HCT116 (cell line): ENCODE measurements around the gene ZNF862. TPM values are rescaled to one million over a fixed set of nuclear protein-coding genes. Genes with fewer than 3 reads are reported as not detected.

Source experiments
- ATAC-seq: fragments of 200-7000 bp; cut with Tn5 transposase; 2 replicates; pipeline ENCODE4 v1.9.1; 2020; ENCODE audit warnings: mild to moderate bottlenecking, moderate library complexity
- BruUV-seq: library from RNA; stranded (reverse); fragments of 400-500 nt; replicated peaks from 2 replicates; lab custom pipeline; 2021; lab: Mats Ljungman, UMichigan
- CTCF ChIA-PET: fragments of 300-600 bp; sonication (Branson Sonifier 250); formaldehyde crosslinking; loops from one replicate; lab custom pipeline; 2021; ENCODE audit warnings: antibody characterized with exemption; lab: Charles Lee
- POLR2A ChIA-PET: fragments of 300-600, 350-600 bp; sonication (Branson Sonifier 250); formaldehyde crosslinking; loops from one replicate; lab custom pipeline; 2021; ENCODE audit warnings: antibody characterized with exemption; lab: Charles Lee
- RAD21 ChIA-PET, 2 experiments: fragments of 300-600 bp; sonication (Branson Sonifier 250); formaldehyde crosslinking; loops; one replicate each; lab custom pipeline; 2023; ENCODE audit warnings: low total read pairs in 2 of 2; ENCODE audit not compliant: uncharacterized antibody in 2 of 2, unreplicated experiment in 2 of 2, low non-redundant PET in 1 of 2; lab: Charles Lee
- DNase-seq: peaks from one replicate; pipeline ENCODE4 v3.0.0-alpha.2; 2010; ENCODE audit warnings: low read depth, low spot score
- H2AFZ ChIP-seq: fragments of 200-600 bp; shearing (Covaris generic), sonication (generic); 2 replicates; pipeline ENCODE4 v1.6.1; 2017; ENCODE audit warnings: low read depth, mixed run types, mixed read lengths, antibody characterized with exemption, low read length; ENCODE audit not compliant: poor library complexity, severe bottlenecking
- H3K27ac ChIP-seq: 2 replicates; pipeline ENCODE4 v1.5.1; 2012; ENCODE audit warnings: low read depth, low read length
- H3K27me3 ChIP-seq: fragments of 200-600 bp; sonication (generic); 2 replicates; pipeline ENCODE4 v1.6.1; 2016; ENCODE audit warnings: mixed run types, low read length, mixed read lengths; ENCODE audit not compliant: insufficient read depth
- H3K36me3 ChIP-seq, 2 experiments: fragments of 200-500 bp in 1 of 2; fragments of 200-600 bp in 1 of 2; sonication (Bioruptor generic) in 1 of 2; sonication (generic) in 1 of 2; 2 replicates each; pipeline versions ENCODE4 v1.5.1 to v1.6.1; 2014 to 2016; ENCODE audit warnings: low read length in 2 of 2, inconsistent platforms in 1 of 2, mixed read lengths in 1 of 2, mixed run types in 1 of 2; ENCODE audit not compliant: insufficient read depth in 2 of 2, control insufficient read depth in 1 of 2
- H3K4me1 ChIP-seq, 2 experiments: fragments of 200-600 bp in 1 of 2; sonication (generic) in 1 of 2; 2 replicates each; pipeline versions ENCODE4 v1.5.1 to v1.6.1; 2012 to 2017; ENCODE audit warnings: low read length in 2 of 2, inconsistent platforms in 1 of 2, mild to moderate bottlenecking in 1 of 2, mixed read lengths in 1 of 2, mixed run types in 1 of 2, moderate library complexity in 1 of 2; ENCODE audit not compliant: insufficient read depth in 2 of 2, control insufficient read depth in 1 of 2
- H3K4me2 ChIP-seq: fragments of 200-600 bp; sonication (generic); 2 replicates; pipeline ENCODE4 v1.6.1; 2017; ENCODE audit warnings: mixed run types, low read length, mixed read lengths
- H3K4me3 ChIP-seq, 2 experiments: fragments of 200-600 bp in 1 of 2; sonication (generic) in 1 of 2; replicated peaks in 1 of 2; 2 replicates each; pipeline ENCODE4 v1.5.1; 2011 to 2016; ENCODE audit warnings: low read length in 2 of 2, control low read depth in 1 of 2, low read depth in 1 of 2, mild to moderate bottlenecking in 1 of 2, mixed read lengths in 1 of 2, mixed run types in 1 of 2
- H3K79me2 ChIP-seq: fragments of 200-600 bp; sonication (generic); 2 replicates; pipeline ENCODE4 v1.6.1; 2017; ENCODE audit warnings: mild to moderate bottlenecking, mixed run types, low read length, moderate library complexity, mixed read lengths; ENCODE audit not compliant: insufficient read depth
- H3K9ac ChIP-seq: fragments of 200-600 bp; sonication (generic); 2 replicates; pipeline ENCODE4 v1.6.1; 2016; ENCODE audit warnings: low read length, mixed read lengths
- H3K9me2 ChIP-seq: fragments of 200-600 bp; sonication (generic), shearing (Covaris generic); 2 replicates; pipeline ENCODE4 v1.6.1; 2017; ENCODE audit warnings: mixed run types, mild to moderate bottlenecking, moderate library complexity; ENCODE audit not compliant: insufficient read depth
- H3K9me3 ChIP-seq, 2 experiments: fragments of 200-500 bp in 1 of 2; fragments of 200-600 bp in 1 of 2; sonication (Bioruptor generic) in 1 of 2; sonication (generic) in 1 of 2; 2 replicates each; pipeline ENCODE4 v1.6.1; 2014 to 2017; ENCODE audit warnings: low read length in 2 of 2, mixed read lengths in 2 of 2, inconsistent platforms in 1 of 2, low read depth in 1 of 2, mild to moderate bottlenecking in 1 of 2, mixed run types in 1 of 2, moderate library complexity in 1 of 2; ENCODE audit not compliant: control insufficient read depth in 1 of 2, insufficient read depth in 1 of 2
- H4K20me1 ChIP-seq: fragments of 200-600 bp; sonication (generic), shearing (Covaris generic); 2 replicates; pipeline ENCODE4 v1.6.1; 2017; ENCODE audit warnings: mixed run types, mild to moderate bottlenecking, moderate library complexity; ENCODE audit not compliant: insufficient read depth
- ATF3 ChIP-seq: IDR thresholded peaks from 2 replicates; pipeline ENCODE4 v1.6.1; 2012
- CTCF ChIP-seq, 3 experiments: fragments of 200-600 bp in 1 of 3; sonication (generic) in 1 of 3; IDR thresholded peaks in 2 of 3; conservative IDR thresholded peaks in 1 of 3; 2 replicates each; pipeline ENCODE4 v1.5.1; 2012 to 2017; ENCODE audit warnings: low read depth in 2 of 3, low read length in 2 of 3, antibody characterized with exemption in 1 of 3, borderline replicate concordance in 1 of 3, control low read depth in 1 of 3, mild to moderate bottlenecking in 1 of 3, mixed read lengths in 1 of 3, mixed run types in 1 of 3, moderate library complexity in 1 of 3; ENCODE audit not compliant: insufficient read depth in 1 of 3
- EGR1 ChIP-seq: IDR thresholded peaks from 2 replicates; pipeline ENCODE4 v1.6.1; 2012; ENCODE audit warnings: low read depth
- ELF1 ChIP-seq: IDR thresholded peaks from 2 replicates; pipeline ENCODE4 v1.6.1; 2012; ENCODE audit warnings: low read depth, borderline replicate concordance
- JUND ChIP-seq: IDR thresholded peaks from 2 replicates; pipeline ENCODE4 v1.6.1; 2012
- MAX ChIP-seq: IDR thresholded peaks from 2 replicates; pipeline ENCODE4 v1.6.1; 2012
- POLR2A ChIP-seq: IDR thresholded peaks from 2 replicates; pipeline ENCODE4 v1.7.0; 2011; ENCODE audit warnings: borderline replicate concordance; ENCODE audit not compliant: insufficient read depth, insufficient read length; ENCODE audit errors: extremely low read depth
- POLR2AphosphoS5 ChIP-seq: IDR thresholded peaks from 2 replicates; pipeline ENCODE4 v1.6.1; 2011; ENCODE audit warnings: mild to moderate bottlenecking, low read depth, low read length, moderate library complexity
- RAD21 ChIP-seq: IDR thresholded peaks from 2 replicates; pipeline ENCODE4 v1.6.1; 2012; ENCODE audit warnings: low read depth, mild to moderate bottlenecking
- SIN3A ChIP-seq: IDR thresholded peaks from 2 replicates; pipeline ENCODE4 v1.6.1; 2012; ENCODE audit warnings: low read depth
- SP1 ChIP-seq: IDR thresholded peaks from 2 replicates; pipeline ENCODE4 v1.6.1; 2012; ENCODE audit warnings: low read depth
- YY1 ChIP-seq: IDR thresholded peaks from 2 replicates; pipeline ENCODE4 v1.6.1; 2011; ENCODE audit warnings: low read length, low read depth, moderate library complexity, mild to moderate bottlenecking; ENCODE audit not compliant: insufficient replicate concordance; ENCODE audit errors: extremely low read depth
- ZFX ChIP-seq: fragments of 450-650 bp; IDR thresholded peaks from 2 replicates; pipeline ENCODE4 v1.6.1; 2017
- ZNF274 ChIP-seq: fragments of 200-500 bp; sonication (Bioruptor generic); IDR thresholded peaks from 2 replicates; pipeline ENCODE4 v1.6.1; 2014; ENCODE audit warnings: mild to moderate bottlenecking, low read depth, low read length, inconsistent platforms
- intact Hi-C: fragments of 100-400 bp; cut with micrococcal nuclease; formaldehyde crosslinking; loops from 2 replicates; pipeline ENCODE4 v1.10.0; 2022
- total RNA-seq: library from RNA; stranded (reverse); gene quantifications from one replicate; pipeline ENCODE4 v1.2.1, GENCODE V29; 2021; ENCODE audit not compliant: unreplicated experiment

The ZNF862 gene
- total RNA-seq, 1 experiment from 2014 or later: 8.5 TPM

- Histone ChIP-seq H3K4me1 (peaks cover 0 to 3% of the 10 kb centered on the region in 2 experiments; a peak in 1 of 4 replicates), H3K9me3 (no peaks in the 10 kb centered on the region), H3K4me2 (no peak overlapping the region), H3K9me2 (no peaks in the 10 kb centered on the region), H3K4me3 (no peak overlapping the region), H3K9ac (no peak overlapping the region), H3K27ac (no peak overlapping the region), H3K36me3 (no peaks in the 10 kb centered on the region), H3K79me2 (no peaks in the 10 kb centered on the region), H3K27me3 (no peaks in the 10 kb centered on the region), H4K20me1 (no peaks in the 10 kb centered on the region), H2AFZ (no peak overlapping the region)
- CTCF ChIA-PET: interaction anchor here (1.3 kb wide), 1 partner anchor 77 kb away, joined by 4 read pairs; no protein-coding TSS in a partner anchor
- DNase-seq (no peak), ATAC-seq (no peak)
- intact Hi-C loops: no loop called here
- no TSS peak for BruUV-seq
- TF ChIP-seq ZFX (no peak), JUND (no peak), SIN3A (no peak), POLR2A (no peak), ELF1 (no peak), MAX (no peak)
- POLR2A ChIA-PET: no interaction called here
- RAD21 ChIA-PET: no interaction called here
These were observed 46.4 kb downstream of the ZNF862 start for GRCh38 chr7:149884541-149884940.

GRCh38 chr7:149885191-149886017, 47.2 kb downstream of the ZNF862 start:
- Histone ChIP-seq H3K9me3 (no peaks in the 10 kb centered on the region), H3K4me2 (no peak overlapping the region), H3K27ac (no peak overlapping the region), H2AFZ (no peak overlapping the region), H3K9me2 (no peaks in the 10 kb centered on the region), H3K9ac (no peak overlapping the region), H3K4me3 (no peak overlapping the region), H4K20me1 (no peaks in the 10 kb centered on the region), H3K27me3 (no peaks in the 10 kb centered on the region), H3K36me3 (no peaks in the 10 kb centered on the region), H3K79me2 (no peaks in the 10 kb centered on the region), H3K4me1 (peaks cover 0 to 3% of the 10 kb centered on the region in 2 experiments; a peak in 1 of 4 replicates)
- no TSS peak for BruUV-seq
- ChIA-PET CTCF (no interaction called here), POLR2A (no interaction called here), RAD21 (no interaction called here)
- intact Hi-C loops: no loop called here
- DNase-seq (no peak), ATAC-seq (no peak)
- TF ChIP-seq RAD21: no peak
- no peak for TF ChIP-seq YY1
- TF ChIP-seq JUND: no peak
- TF ChIP-seq SP1: no peak
- no peak for TF ChIP-seq EGR1
- TF ChIP-seq ATF3: no peak
- TF ChIP-seq CTCF (IDR thresholded peaks at IDR 0.05 in 2 of 3, conservative IDR thresholded peaks at IDR 0.05 in 1 of 3; ENCODE audit: borderline replicate concordance in 1 of 3, insufficient read depth in 1 of 3, low read depth in 2 of 3, low read length in 2 of 3): no peak
- TF ChIP-seq ZNF274: no peak
- no peak for TF ChIP-seq POLR2AphosphoS5
- no peak for TF ChIP-seq MAX
